Measurements from ENCODE around the gene KRTAP17-1. TPM values are rescaled to one million over a fixed set of nuclear protein-coding genes. Genes with fewer than 3 reads are reported as not detected.

KRTAP17-1 gene
- total and polyA plus RNA-seq, 12 donors, result not detected

GRCh38 chr17:41301204-41301790, 14.2 kb downstream of the KRTAP17-1 start:
- Histone ChIP-seq H3K9me3 (replicated peaks in 1 of 3) (no peaks in the 10 kb centered on the region), H3K4me3 (no peak overlapping the region), H3K27me3 (no peaks in the 10 kb centered on the region), H3K36me3 (replicated peaks in 1 of 2) (no peaks in the 10 kb centered on the region), H3K27ac (no peak overlapping the region), H3K4me1 (replicated peaks in 1 of 2) (no peaks in the 10 kb centered on the region)
- DNase-seq, result no peak
- 57 to 78% (median 64%) methylated on average over 5 of the region's 5 CpGs for WGBS, 4 donors
- no peak for TF ChIP-seq CTCF (IDR thresholded peaks at IDR 0.05)
- TF ChIP-seq POLR2A (IDR thresholded peaks at IDR 0.05), result no peak
- intact Hi-C loops (cut with DNase I), result no loop called here

- intact Hi-C loops (cut with DNase I), result no loop called here
- no peak for DNase-seq
- no peaks in the 10 kb centered on the region for H3K4me1 ChIP-seq (replicated peaks in 1 of 2)
- WGBS, 4 donors, result 85 to 91% (median 88%) methylated on average over 20 of the region's 20 CpGs
- H3K4me3 ChIP-seq, result no peak overlapping the region
- H3K9me3 ChIP-seq (replicated peaks in 1 of 3), result no peaks in the 10 kb centered on the region
- H3K36me3 ChIP-seq (replicated peaks in 1 of 2), result no peaks in the 10 kb centered on the region
- TF ChIP-seq CTCF (IDR thresholded peaks at IDR 0.05), result no peak
- TF ChIP-seq POLR2A (IDR thresholded peaks at IDR 0.05), result no peak
- H3K27me3 ChIP-seq, result no peaks in the 10 kb centered on the region
- H3K27ac ChIP-seq, result no peak overlapping the region
Measured at GRCh38 chr17:41298458-41299135, 16.9 kb downstream of the KRTAP17-1 start.

GRCh38 chr17:41296846-41297245, 18.7 kb downstream of the KRTAP17-1 start:
- Histone ChIP-seq H3K36me3 (replicated peaks in 1 of 2) (no peaks in the 10 kb centered on the region), H3K27ac (no peak overlapping the region), H3K9me3 (replicated peaks in 1 of 3) (no peaks in the 10 kb centered on the region), H3K4me3 (no peak overlapping the region), H3K27me3 (no peaks in the 10 kb centered on the region), H3K4me1 (replicated peaks in 1 of 2) (no peaks in the 10 kb centered on the region)
- 67 to 80% (median 73%) methylated on average over 1 of the region's 1 CpG for WGBS, 4 donors
- intact Hi-C loops (cut with DNase I), result no loop called here
- DNase-seq, result no peak
- no peak for TF ChIP-seq POLR2A (IDR thresholded peaks at IDR 0.05)
- no peak for TF ChIP-seq CTCF (IDR thresholded peaks at IDR 0.05)

DNA sequence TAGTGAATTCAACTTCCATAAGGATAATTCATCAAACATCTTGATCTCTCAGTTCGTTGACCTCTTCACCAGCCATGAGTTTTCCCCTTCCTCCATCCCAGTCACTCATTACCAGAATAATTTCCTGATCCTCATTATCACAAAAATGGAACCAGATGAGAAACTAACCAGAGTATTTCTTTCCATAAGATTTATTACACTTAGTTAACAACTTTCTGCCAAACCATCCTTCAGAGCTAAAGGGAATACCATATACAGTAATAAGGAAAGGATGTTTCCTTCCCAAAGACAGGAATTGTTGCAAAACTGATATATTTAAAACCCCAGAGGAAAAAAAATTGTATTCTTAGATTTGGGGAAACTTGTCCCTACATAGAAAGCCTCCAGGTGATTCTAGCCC, 21.5 kb downstream of the KRTAP17-1 start:
- no peak overlapping the region for H3K4me3 ChIP-seq
- no peak overlapping the region for H3K27ac ChIP-seq
- no peaks in the 10 kb centered on the region for H3K9me3 ChIP-seq (replicated peaks in 1 of 3)
- WGBS, 4 donors, result 62 to 86% (median 73%) methylated on average over 1 of the region's 1 CpG
- intact Hi-C loops (cut with DNase I), result no loop called here
- no peaks in the 10 kb centered on the region for H3K4me1 ChIP-seq (replicated peaks in 1 of 2)
- DNase-seq, result no peak
- no peaks in the 10 kb centered on the region for H3K27me3 ChIP-seq
- H3K36me3 ChIP-seq (replicated peaks in 1 of 2), result no peaks in the 10 kb centered on the region
- TF ChIP-seq POLR2A (IDR thresholded peaks at IDR 0.05) (no peak), CTCF (IDR thresholded peaks at IDR 0.05) (no peak)

Data from adrenal gland (tissue), 12 donors.